HG03159 (cell line): ENCODE results near the gene EBP.

Experiments used
- ATAC-seq: cut with Tn5 transposase; IDR thresholded peaks from one replicate; pipeline ENCODE4 v1.9.1; 2021; ENCODE audit warnings: mild to moderate bottlenecking, moderate library complexity; ENCODE audit not compliant: unreplicated experiment

The EBP gene

GRCh38 chrX:48574270-48575266, 53.0 kb downstream of the EBP start, which contains the start of gene RBM3:
RBM3 (plus strand) TSS chrX:48574484; CDS start chrX:48575181, 697 bp downstream.
- peak; percentile 88 for ATAC-seq

- ATAC-seq = no peak
Measured at GRCh38 chrX:48575642-48576041, 54.0 kb downstream of the EBP start.

- ATAC-seq = no peak
Measured at GRCh38 chrX:48576108-48576507, 54.5 kb downstream of the EBP start.
